Measurements from ENCODE around the gene TLN1. TPM values are rescaled to one million over a fixed set of nuclear protein-coding genes. Genes with fewer than 3 reads are reported as not detected.

TLN1 gene
- total RNA-seq, 4 donors from 2014 or later = 126 to 179 (median 152) TPM

- no peak for DNase-seq (ENCODE audit: low spot score in 2 of 2)
- TF ChIP-seq POLR2A (IDR thresholded peaks at IDR 0.05) (no peak), POLR2AphosphoS5 (IDR thresholded peaks at IDR 0.05) (no peak), CTCF (IDR thresholded peaks at IDR 0.05) (no peak), EP300 (IDR thresholded peaks at IDR 0.05) (no peak)
- H3K4me3 ChIP-seq = no peak overlapping the region
- H3K9me3 ChIP-seq = no peaks in the 10 kb centered on the region
- 88% methylated on average over 11 of the region's 11 CpGs for WGBS
- H3K27me3 ChIP-seq = no peaks in the 10 kb centered on the region
- no peak overlapping the region for H3K27ac ChIP-seq
- H3K4me1 ChIP-seq = peaks cover 20% of the 10 kb centered on the region
- peaks cover 87% of the 10 kb centered on the region for H3K36me3 ChIP-seq
Observed at GRCh38 chr9:35700031-35700430, 32.0 kb downstream of the TLN1 start.

GRCh38 chr9:35698231-35698630 is 33.8 kb downstream of the TLN1 start:
- WGBS = 90% methylated on average over 3 of the region's 5 CpGs
- no peak overlapping the region for H3K27ac ChIP-seq
- no peak overlapping the region for H3K4me3 ChIP-seq
- no peak for TF ChIP-seq POLR2A (IDR thresholded peaks at IDR 0.05)
- TF ChIP-seq CTCF (IDR thresholded peaks at IDR 0.05) = no peak
- TF ChIP-seq POLR2AphosphoS5 (IDR thresholded peaks at IDR 0.05) = no peak
- TF ChIP-seq EP300 (IDR thresholded peaks at IDR 0.05) = no peak
- peaks cover 69% of the 10 kb centered on the region for H3K36me3 ChIP-seq
- H3K4me1 ChIP-seq = peaks cover 20% of the 10 kb centered on the region
- no peaks in the 10 kb centered on the region for H3K9me3 ChIP-seq
- no peak for DNase-seq (ENCODE audit: low spot score in 2 of 2)
- H3K27me3 ChIP-seq = no peaks in the 10 kb centered on the region

GRCh38 chr9:35697486-35697885 is 34.5 kb downstream of the TLN1 start:
- no peak for DNase-seq (ENCODE audit: low spot score in 2 of 2)
- Histone ChIP-seq H3K27me3 (no peaks in the 10 kb centered on the region), H3K4me1 (peaks cover 20% of the 10 kb centered on the region), H3K4me3 (no peak overlapping the region), H3K27ac (peak overlapping the region; percentile 43), H3K36me3 (peaks cover 62% of the 10 kb centered on the region), H3K9me3 (no peaks in the 10 kb centered on the region)
- WGBS = 60% methylated on average over 14 of the region's 14 CpGs
- no peak for TF ChIP-seq EP300 (IDR thresholded peaks at IDR 0.05)
- no peak for TF ChIP-seq CTCF (IDR thresholded peaks at IDR 0.05)
- TF ChIP-seq POLR2AphosphoS5 (IDR thresholded peaks at IDR 0.05) = no peak
- no peak for TF ChIP-seq POLR2A (IDR thresholded peaks at IDR 0.05)

- WGBS = 38% methylated on average over 9 of the region's 9 CpGs
- H3K4me3 ChIP-seq = no peak overlapping the region
Observed at GRCh38 chr9:35696520-35697215, 35.3 kb downstream of the TLN1 start.

More at GRCh38 chr9:35696520-35697215, 35.3 kb downstream of the TLN1 start:
- H3K9me3 ChIP-seq = no peaks in the 10 kb centered on the region
- TF ChIP-seq CTCF (IDR thresholded peaks at IDR 0.05) (peak; percentile 32 to 87), POLR2AphosphoS5 (IDR thresholded peaks at IDR 0.05) (no peak), EP300 (IDR thresholded peaks at IDR 0.05) (peak; percentile 91)
- H3K36me3 ChIP-seq = peaks cover 53% of the 10 kb centered on the region
- no peak for DNase-seq (ENCODE audit: low spot score in 2 of 2)
- peak overlapping the region; percentile 52 for H3K27ac ChIP-seq
- H3K4me1 ChIP-seq = peaks cover 20% of the 10 kb centered on the region
- no peaks in the 10 kb centered on the region for H3K27me3 ChIP-seq

Measured in suprapubic skin (tissue), 4 donors.